ENCODE data around the gene PARVG. TPM values are rescaled to one million over a fixed set of nuclear protein-coding genes. Genes with fewer than 3 reads are reported as not detected.

The PARVG gene, protein sequence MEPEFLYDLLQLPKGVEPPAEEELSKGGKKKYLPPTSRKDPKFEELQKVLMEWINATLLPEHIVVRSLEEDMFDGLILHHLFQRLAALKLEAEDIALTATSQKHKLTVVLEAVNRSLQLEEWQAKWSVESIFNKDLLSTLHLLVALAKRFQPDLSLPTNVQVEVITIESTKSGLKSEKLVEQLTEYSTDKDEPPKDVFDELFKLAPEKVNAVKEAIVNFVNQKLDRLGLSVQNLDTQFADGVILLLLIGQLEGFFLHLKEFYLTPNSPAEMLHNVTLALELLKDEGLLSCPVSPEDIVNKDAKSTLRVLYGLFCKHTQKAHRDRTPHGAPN
- total RNA-seq (2021) = 1.3 and 1.6 TPM in 2 replicates
- long read RNA-seq, partial matches to known transcripts = 1 of 4 reads
- long read RNA-seq, other reads (novel, unspliced or antisense) = 3 of 4 reads

- H3K36me3 Mint-ChIP-seq (ENCODE audit: insufficient read depth in 1 of 3, low read depth in 3 of 3) = no peaks in the 10 kb centered on the region
- Histone ChIP-seq H4K5ac (ENCODE audit: insufficient read length, low read depth, low read length) (no peak within 1 kb of the TSS), H2BK120ac (ENCODE audit: low read depth, low read length, poor library complexity, severe bottlenecking) (no peak within 1 kb of the TSS), H4K20me1 (ENCODE audit: control insufficient read depth, insufficient read depth, insufficient read length) (no peaks in the 10 kb centered on the region), H2BK20ac (ENCODE audit: low read depth, low read length, poor library complexity, severe bottlenecking) (no peak within 1 kb of the TSS), H3K23me2 (ENCODE audit: insufficient read length, low read depth, low read length, poor library complexity, severe bottlenecking) (no peaks in the 10 kb centered on the region), H3K56ac (ENCODE audit: insufficient read length, low read depth, low read length) (no peak within 1 kb of the TSS), H3K27me3 (ENCODE audit: insufficient read depth, low read length) (no peaks in the 10 kb centered on the region), H2BK15ac (ENCODE audit: low read depth, low read length) (no peak within 1 kb of the TSS), H3K4me2 (ENCODE audit: insufficient read depth, insufficient read length, low read length) (no peak within 1 kb of the TSS), H2AK5ac (ENCODE audit: insufficient read length, low read length) (no peak within 1 kb of the TSS), H3T11ph (ENCODE audit: low read length) (no peak within 1 kb of the TSS), H4K91ac (ENCODE audit: insufficient read length, low read depth, low read length) (no peak within 1 kb of the TSS), H3K4me1 (ENCODE audit: insufficient read depth, low read length) (no peaks in the 10 kb centered on the region), H2BK12ac (ENCODE audit: insufficient read length, low read depth, low read length) (no peak within 1 kb of the TSS), H2BK5ac (ENCODE audit: insufficient read length, low read length) (no peak within 1 kb of the TSS), H2AFZ (ENCODE audit: low read length) (no peak within 1 kb of the TSS), H3K14ac (ENCODE audit: insufficient read depth, low read length) (no peak within 1 kb of the TSS; the same call in 1 of the 2 replicates), H3K4ac (ENCODE audit: low read depth, low read length) (no peak within 1 kb of the TSS), H3K79me2 (ENCODE audit: insufficient read depth, low read length) (no peaks in the 10 kb centered on the region), H3K79me1 (ENCODE audit: insufficient read depth, low read depth, low read length, poor library complexity, severe bottlenecking) (no peaks in the 10 kb centered on the region), H3K18ac (ENCODE audit: insufficient read length, low read depth, low read length) (no peak within 1 kb of the TSS), H3K9ac (ENCODE audit: extremely low read depth, insufficient read length, low read length) (no peak within 1 kb of the TSS), H4K8ac (replicated peaks; ENCODE audit: insufficient read length, low read depth, low read length) (no peak within 1 kb of the TSS), H3K27ac (ENCODE audit: insufficient read length, low read depth, low read length) (no peak within 1 kb of the TSS), H3K9me3 (ENCODE audit: control insufficient read depth, low read depth, low read length) (no peaks in the 10 kb centered on the region), H3K23ac (ENCODE audit: insufficient read length, low read depth, low read length) (no peak within 1 kb of the TSS)
- TF ChIP-seq, protein P1, sequence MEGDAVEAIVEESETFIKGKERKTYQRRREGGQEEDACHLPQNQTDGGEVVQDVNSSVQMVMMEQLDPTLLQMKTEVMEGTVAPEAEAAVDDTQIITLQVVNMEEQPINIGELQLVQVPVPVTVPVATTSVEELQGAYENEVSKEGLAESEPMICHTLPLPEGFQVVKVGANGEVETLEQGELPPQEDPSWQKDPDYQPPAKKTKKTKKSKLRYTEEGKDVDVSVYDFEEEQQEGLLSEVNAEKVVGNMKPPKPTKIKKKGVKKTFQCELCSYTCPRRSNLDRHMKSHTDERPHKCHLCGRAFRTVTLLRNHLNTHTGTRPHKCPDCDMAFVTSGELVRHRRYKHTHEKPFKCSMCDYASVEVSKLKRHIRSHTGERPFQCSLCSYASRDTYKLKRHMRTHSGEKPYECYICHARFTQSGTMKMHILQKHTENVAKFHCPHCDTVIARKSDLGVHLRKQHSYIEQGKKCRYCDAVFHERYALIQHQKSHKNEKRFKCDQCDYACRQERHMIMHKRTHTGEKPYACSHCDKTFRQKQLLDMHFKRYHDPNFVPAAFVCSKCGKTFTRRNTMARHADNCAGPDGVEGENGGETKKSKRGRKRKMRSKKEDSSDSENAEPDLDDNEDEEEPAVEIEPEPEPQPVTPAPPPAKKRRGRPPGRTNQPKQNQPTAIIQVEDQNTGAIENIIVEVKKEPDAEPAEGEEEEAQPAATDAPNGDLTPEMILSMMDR (conservative IDR thresholded peaks at IDR 0.05) = no peak
- H3K27ac Mint-ChIP-seq = peak within 1 kb of the TSS in 2 of 3 experiments; percentile 10 to 51; a peak in 4 of 7 replicates
- H3K27me3 Mint-ChIP-seq (ENCODE audit: low read depth) = peaks cover 2% of the 10 kb centered on the region; the same call in 1 of the 2 replicates
- DNase-seq = peak; percentile 63
- H3K4me1 Mint-ChIP-seq = peaks cover 14 to 23% of the 10 kb centered on the region in 2 experiments
- 100% methylated on average over 1 of the region's 5 CpGs for WGBS (ENCODE audit: extremely low coverage, insufficient read length, low lambda C conversion rate)
- no peak within 1 kb of the TSS for H3K4me3 Mint-ChIP-seq
- no peaks in the 10 kb centered on the region for H3K9me3 Mint-ChIP-seq
Measured at GRCh38 chr22:44180706-44181032, at the start of gene PARVG. Gene PARVG, plus strand, starts transcription at chr22:44180925. Its CDS starts 2,405 bp downstream, at chr22:44183330.

Measured in H9 (cell line).